HEK293T (cell line): ENCODE data around the gene TNIP1.

Source experiments
- ARNT ChIP-seq: fragments of 450-650 bp; IDR thresholded peaks from 2 replicates; pipeline ENCODE4 v1.6.1; 2017; ENCODE audit warnings: mild to moderate bottlenecking
- BHLHE40 ChIP-seq: fragments of 450-650 bp; IDR thresholded peaks from 2 replicates; pipeline ENCODE4 v1.6.1; 2016; ENCODE audit warnings: mild to moderate bottlenecking, moderate library complexity, borderline replicate concordance
- ELF4 ChIP-seq: fragments of 450-650 bp; IDR thresholded peaks from 2 replicates; pipeline ENCODE4 v1.6.1; 2017; ENCODE audit warnings: antibody characterized with exemption
- FOXA1 ChIP-seq: fragments of 450-650 bp; IDR thresholded peaks from 2 replicates; pipeline ENCODE4 v1.6.1; 2016; ENCODE audit warnings: mild to moderate bottlenecking
- FOXK2 ChIP-seq: fragments of 450-650 bp; IDR thresholded peaks from 2 replicates; pipeline ENCODE4 v1.6.1; 2016; ENCODE audit warnings: mild to moderate bottlenecking
- HDGF ChIP-seq: fragments of 450-650 bp; IDR thresholded peaks from 2 replicates; pipeline ENCODE4 v1.6.1; 2017; ENCODE audit warnings: antibody characterized with exemption, borderline replicate concordance
- L3MBTL2 ChIP-seq: fragments of 450-650 bp; conservative IDR thresholded peaks from 2 replicates; pipeline ENCODE4 v1.6.1; 2016; ENCODE audit warnings: mild to moderate bottlenecking
- PKNOX1 ChIP-seq: fragments of 450-650 bp; IDR thresholded peaks from 2 replicates; pipeline ENCODE4 v1.6.1; 2016
- SP1 ChIP-seq: fragments of 450-650 bp; IDR thresholded peaks from 2 replicates; pipeline ENCODE4 v1.6.1; 2017
- SUZ12 ChIP-seq: fragments of 450-650 bp; IDR thresholded peaks from 2 replicates; pipeline ENCODE4 v1.6.1; 2016; ENCODE audit warnings: mild to moderate bottlenecking
- TARDBP ChIP-seq: fragments of 450-650 bp; IDR thresholded peaks from 2 replicates; pipeline ENCODE4 v1.6.1; 2016
- ZNF384 ChIP-seq: fragments of 450-650 bp; IDR thresholded peaks from 2 replicates; pipeline ENCODE4 v1.6.1; 2016

DNA sequence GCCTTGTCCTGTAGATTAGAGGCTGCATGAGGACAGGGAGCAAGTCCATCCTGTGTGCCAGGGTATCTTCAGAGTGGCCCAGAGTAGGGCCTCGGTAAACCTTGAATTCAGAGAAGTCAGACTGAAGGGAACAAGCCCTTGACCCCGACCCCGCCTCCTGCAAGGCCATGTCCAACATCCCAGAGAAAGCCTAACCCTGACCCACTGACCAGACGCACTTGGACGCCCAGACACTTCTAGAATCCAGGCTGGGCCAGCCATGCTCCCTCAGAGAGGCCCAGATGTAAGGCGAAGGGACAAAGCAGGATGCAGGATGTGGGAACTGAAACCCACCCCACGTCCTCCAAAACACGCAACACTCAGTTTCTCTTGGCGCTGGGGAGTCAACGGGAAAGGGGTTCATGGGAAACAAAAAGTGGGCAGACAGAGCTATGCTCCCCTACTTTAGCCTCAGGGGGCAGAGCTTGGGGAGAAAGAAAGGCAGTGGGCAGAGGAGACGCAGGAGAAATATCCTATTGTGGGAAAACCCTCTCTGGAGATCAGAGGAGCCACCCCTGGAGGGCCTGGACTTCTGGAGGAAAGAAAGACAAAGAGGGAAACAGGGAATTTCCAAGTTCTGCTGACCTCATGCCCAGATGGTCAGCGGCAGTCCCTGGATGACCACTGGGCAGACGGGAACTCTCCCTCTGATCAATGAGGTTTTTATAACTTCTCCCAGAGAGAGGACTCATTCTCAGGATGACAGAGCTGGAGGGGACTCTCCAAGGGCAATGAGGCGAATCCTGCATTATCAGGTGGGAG, 13.0 kb downstream of the TNIP1 start:
- TF ChIP-seq ARNT (no peak), HDGF (no peak), FOXA1 (no peak), ELF4 (no peak), FOXK2 (no peak), L3MBTL2 (no peak), SUZ12 (no peak), SP1 (no peak), TARDBP (no peak), BHLHE40 (no peak), ZNF384 (no peak), PKNOX1 (no peak)
